NCI-H187 (cell line): ENCODE measurements around the gene FHIP1A.

Experiments used
- DNase-seq, 2 experiments: peaks; one replicate each; lab custom pipeline; 2025; lab: John Stamatoyannopoulos, UW

FHIP1A gene

DNA sequence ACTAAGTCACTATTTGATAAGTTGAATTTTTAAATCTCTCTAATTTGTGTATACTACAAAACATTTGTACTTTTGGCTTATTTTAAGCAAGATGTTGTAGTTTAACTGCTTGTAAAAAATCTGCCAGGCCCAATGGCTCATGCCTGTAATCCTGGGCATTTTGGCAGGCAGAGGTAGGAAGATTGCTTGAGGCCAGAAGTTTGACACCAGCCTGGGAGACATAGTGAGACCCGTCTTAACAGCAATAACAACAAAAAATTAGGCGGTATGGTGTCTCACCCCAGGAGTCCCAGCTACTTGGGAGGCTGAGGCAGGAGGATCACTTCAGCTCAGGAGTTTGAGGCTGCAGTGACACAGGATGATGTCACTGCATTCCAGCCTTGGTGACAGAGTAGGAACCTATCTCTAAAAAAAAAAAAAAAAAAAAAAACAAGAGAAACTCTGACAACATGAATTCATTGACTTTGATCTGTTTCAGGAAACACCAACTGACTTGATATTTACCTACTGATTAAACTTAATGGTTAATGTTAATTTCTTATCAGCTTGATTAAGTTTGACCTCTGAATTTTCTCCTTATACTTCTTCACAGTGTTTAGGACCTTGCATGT is 8.9 kb downstream of the FHIP1A start:
- no peak for DNase-seq

DNA sequence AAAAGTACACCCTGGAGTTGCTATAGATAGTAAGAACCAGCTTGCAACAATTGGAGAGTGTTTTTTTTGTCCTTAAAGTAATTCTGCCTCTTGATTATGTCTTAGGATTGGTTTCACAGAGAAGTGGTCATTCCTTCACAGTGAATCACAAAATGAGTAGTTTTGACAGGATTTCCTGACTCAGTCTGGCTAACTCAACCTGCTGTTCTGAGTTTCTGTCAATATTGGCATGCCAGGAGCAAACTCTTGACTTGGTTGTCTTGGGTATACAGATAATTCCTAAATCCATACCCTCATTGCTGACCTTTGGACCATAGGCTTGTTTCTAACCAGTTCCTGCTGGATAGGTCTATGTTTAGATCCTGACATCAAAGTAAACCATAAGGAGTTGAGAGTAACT is 9.4 kb downstream of the FHIP1A start:
- no peak for DNase-seq

DNA sequence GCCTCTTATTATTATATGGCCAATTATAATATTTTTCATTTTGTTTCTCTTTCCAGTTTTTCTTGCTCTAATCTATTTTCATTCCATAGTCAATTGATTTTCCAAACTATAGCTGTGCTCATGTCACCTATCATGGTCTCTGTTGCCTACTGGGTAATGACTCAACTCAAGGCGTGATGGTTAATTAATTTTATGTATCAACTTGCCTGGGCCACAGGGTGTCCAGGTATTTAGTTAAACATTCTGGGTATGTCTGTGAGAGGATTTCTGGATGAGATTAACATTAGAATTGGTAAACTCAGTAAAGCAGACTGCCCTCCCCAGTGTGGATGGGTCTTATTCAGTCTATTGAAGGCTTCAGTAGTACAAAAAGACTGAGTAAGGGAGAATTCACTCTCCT is 9.9 kb downstream of the FHIP1A start:
- DNase-seq: no peak

DNA sequence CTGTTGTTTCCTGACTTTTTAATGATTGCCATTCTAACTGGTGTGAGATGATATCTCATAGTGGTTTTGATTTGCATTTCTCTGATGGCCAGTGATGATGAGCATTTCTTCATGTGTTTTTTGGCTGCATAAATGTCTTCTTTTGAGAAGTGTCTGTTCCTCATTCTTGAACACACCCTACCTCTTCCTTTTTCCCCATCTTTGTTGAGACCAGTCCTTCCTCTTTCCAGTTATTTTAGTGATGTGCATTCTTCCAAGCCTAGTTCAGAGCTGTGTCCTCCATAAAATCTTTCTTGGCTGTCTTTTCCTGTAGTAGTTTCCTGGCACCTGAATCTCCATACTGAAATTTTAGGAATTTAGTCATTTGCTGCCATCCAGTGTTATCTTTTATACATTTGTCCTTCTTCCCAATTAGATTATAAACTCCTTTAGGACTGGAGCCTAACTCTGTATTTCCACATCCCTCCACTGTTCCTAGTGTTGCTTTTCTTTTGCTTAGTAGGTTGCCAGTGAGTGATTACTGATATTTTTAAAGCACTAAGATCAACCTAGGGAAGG is 11.4 kb downstream of the FHIP1A start:
- no peak for DNase-seq

DNA sequence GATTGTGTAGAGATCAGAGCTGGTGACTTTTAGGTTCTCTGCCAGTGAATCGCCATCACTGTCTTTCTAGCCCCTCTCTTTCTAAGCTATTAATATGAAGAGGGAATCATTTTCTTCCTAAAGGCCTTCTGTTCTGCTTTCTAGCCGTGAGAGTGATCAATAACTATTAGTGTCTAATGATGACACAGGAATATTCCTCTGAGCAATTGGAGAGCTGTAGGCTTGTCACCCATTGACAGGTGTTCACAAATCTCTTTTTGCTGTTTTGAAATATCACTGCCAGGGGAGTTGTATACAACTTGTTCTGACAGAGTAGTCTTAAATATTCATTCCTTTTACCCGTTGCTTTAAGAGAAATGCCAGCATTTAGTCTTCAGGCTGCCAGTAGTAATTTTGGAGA is 13.9 kb downstream of the FHIP1A start:
- no peak for DNase-seq

DNA sequence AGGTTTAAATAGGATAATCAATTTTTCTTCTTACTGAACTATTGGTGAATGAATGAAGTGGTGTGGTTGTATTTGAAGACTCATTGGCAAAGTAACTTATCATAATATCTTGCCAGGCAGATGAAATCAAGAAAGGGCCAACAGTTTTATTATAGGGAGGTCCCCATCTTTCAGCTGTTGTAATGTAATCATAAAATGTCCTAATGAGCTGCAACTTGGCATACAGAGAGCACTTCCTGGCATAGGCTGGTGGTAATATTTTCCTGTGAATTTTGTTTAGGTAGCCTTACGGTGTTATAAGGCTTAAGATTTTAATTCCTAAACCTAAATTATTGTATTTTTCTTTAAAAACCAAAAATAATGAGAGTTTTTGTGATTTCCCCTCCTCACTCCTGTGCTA is 17.5 kb downstream of the FHIP1A start:
- no peak for DNase-seq

DNA sequence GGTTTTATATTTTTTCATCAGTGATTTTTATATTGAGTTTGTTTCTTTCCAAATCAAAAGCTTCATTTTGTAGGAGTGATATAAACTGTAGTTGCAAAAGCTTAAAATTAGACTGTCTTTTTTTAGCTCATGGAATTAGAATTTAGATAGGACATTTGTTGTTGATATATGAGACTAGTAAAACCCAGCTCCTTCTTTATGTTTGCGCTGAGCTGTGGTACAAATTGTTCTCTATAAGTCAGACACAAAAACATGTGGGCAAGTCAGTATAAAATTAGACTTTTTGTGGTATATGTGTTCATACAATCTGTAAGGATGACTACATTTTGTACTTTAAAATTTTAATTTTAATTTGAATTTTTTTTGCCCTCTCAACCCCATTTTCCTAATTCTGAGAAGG is 18.3 kb downstream of the FHIP1A start:
- DNase-seq: no peak

DNA sequence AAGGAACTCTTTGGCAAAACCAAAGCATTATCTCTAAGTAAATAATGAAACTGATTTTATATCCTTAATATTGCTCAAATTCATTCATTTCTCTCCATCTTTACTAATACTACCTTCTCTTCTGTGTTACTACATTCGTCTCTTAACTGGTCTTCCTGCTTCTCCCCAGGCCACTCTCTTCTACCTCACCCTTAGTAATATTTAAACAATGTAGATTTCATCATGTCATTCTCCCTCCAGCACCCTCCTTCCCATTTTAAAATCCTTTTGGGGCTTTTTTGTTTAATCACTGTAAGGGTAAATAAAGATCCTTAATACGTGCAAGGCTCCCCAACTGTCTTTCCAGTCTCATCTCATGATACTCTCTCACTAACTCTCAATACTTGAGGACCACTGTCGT is 19.4 kb downstream of the FHIP1A start:
- DNase-seq: no peak

DNA sequence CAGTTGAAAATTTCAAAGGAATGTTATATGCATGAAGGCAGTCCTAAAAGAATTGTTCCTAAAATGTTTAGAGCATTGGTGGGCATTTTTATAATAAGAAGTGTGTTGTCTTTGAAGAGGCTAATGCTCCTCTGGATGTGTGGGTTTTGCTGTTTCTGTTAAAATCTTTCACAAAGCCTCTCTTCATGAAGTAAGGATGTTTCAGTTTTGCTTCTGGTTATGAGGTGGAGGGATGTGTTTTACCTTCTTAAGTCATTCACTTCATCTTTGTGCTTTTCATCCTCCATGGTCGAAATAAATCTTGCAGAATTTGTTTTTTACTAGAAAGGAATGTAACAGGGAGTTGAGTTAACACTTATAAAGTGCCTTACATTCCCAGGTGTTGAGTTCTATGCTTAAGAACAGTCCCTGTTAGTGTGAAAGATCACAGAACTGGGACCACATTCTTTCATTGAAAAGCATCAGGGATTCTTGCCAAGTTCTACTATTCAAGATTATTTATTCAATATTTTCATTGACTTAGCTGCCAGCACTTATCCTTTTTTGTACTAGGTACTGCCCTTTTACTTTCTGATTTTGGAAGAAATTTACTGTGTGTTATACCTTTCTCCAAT is 21.1 kb downstream of the FHIP1A start:
- DNase-seq: no peak

DNA sequence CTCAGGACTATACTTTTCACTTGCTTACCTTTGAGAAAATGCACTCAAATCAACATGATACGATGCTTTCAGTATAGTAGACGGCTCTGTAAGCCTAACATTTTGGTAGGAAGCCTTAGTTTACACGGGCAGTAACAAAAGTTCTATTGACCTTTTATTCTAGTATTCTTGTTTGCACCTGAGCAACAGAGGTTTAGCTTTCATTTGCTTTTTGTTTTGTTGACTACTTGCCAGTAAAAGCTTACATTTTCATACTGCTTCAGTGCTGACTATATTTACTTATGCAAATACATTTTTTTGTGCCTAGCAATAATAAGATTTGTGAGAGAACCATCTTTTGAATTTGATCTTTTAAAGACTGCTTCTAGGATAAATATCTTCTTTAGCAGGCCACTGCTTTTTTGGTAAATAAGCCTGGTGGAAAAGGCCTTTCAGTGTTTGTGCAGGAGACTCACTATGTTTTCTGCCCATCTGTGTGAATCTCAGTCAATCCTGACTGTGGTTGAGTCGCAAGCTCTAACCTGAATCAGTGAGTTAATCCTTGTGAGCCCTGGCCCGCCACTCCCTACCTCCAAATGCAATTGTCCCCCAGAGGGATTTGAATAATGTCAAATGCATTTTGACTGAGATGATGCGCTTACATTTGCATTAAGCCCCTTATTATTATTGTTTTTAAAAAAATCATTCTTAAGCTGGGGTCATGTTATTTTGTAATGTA is 21.9 kb downstream of the FHIP1A start:
- no peak for DNase-seq

DNA sequence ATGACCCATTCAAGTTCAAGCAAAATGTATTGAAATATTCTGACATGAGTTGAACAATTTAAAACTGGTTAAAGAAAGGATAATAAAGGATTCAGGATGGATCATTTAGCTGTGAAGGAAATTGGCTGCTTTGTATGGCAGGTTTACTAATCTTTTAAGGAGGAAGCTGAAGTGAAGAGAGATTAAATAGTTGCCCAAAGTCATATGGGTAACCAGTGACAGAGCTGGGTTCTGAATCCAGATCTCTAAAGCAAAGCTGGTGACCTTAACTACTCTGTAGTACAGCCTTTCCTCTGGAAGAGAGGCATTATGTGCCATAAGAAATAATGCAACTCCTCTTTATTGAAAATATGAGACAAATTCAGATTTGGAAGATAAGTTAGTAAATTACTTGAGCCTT is 22.8 kb downstream of the FHIP1A start:
- no peak for DNase-seq

DNA sequence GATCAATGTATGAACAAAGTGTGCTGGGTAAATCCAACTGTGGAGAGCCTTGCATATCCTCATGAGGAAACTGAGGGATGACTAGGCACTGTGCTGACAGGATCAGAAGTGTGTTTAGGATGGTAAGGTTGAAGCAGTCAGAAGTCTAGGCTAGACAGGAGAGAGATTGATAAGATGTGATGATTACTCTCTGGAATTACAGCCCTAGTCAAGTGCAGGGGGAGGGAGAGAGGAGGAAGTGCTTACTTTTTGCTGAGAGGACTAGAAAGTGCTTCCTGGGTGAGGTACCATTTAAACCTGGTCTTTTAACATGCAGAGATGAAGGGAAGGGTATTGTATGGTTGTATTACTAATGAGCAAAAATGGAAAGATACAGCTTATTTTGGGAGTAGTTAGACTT is 23.7 kb downstream of the FHIP1A start:
- no peak for DNase-seq

DNA sequence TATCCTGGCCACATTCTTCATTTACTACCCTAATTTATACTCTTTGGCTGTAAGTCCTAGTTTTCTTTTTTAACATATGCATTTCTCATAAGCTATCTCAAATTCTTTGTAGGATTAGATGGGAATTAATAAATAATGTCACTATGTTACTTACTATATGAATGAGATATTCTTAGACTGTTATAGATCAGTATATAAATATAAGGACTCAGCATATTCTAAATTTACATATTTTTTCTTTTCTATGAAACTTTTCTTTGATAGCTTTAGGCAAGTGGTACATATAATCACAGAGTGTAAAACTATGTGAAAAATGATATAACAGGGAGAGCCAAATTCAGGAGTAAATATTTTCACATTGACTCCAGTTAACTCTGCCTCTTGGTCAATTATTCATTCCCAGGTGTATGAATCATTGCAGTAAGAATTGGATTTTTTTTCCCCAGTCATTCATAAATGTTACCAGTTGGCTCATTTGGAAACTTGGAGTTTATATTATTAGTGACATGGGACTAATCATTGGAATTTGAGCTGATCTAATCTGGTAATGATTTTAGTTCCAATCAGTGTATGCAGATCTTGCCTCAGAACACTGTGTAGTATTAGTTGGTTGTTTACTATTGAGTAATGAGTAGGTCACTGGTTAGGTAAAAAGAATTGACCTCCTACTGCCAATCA is 25.3 kb downstream of the FHIP1A start:
- DNase-seq: no peak

DNA sequence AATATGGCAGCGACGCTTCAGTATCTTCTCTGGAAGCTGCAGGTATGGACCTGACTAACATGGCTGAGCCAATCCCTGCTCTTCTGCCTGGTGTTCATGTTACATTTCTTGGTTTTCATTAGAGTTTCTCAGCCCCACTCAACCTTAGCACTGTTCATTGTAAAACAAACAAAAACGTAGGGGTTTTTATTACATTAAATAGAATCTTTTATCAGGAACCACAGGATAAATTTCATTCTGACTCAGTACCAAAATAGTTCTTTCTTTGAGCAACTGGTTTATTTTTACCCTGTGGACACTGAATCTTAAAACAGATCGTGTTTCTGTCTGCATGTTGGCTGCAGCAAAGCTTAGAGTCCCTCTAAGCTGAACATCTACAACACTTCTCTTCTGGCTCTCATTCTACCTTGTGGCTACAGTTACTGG is 27.1 kb downstream of the FHIP1A start:
- no peak for DNase-seq

DNA sequence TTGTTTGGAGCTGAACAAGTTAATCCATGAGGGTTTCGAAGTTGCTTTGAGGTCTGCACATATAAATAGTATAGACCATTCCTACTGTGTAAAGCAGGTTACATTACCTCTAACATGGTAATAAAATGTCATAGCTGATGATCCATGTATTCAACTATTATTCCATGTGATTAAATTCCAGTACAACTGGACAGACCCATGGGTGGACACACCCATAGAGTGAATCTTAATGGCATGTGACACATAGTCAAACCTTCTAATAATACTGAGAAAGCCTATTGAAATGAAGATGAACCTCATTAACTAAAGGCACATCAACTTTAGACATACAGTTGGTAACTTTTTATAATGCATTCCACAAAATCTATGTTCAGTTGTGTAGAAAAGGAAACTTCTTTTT is 28.5 kb downstream of the FHIP1A start:
- DNase-seq: no peak

DNA sequence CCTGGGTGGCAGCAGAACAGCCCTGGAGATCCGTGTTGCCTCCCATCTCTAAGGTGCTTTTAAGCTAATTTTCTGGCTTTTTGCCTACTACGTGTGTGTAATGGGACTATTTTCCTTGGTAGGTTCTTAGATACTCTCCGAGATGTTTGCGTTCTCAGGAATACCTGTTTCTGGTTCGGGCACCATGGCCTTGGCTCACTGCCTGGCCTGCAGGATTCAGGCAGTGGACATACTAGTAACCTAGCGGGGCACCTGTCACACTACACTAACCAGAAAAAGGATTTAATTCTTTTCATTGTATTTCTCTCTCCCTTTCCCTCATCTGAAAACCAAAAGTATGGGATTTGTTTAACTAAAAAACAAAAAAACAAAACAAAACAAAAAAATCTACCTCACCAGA is 29.2 kb downstream of the FHIP1A start:
- DNase-seq: no peak

DNA sequence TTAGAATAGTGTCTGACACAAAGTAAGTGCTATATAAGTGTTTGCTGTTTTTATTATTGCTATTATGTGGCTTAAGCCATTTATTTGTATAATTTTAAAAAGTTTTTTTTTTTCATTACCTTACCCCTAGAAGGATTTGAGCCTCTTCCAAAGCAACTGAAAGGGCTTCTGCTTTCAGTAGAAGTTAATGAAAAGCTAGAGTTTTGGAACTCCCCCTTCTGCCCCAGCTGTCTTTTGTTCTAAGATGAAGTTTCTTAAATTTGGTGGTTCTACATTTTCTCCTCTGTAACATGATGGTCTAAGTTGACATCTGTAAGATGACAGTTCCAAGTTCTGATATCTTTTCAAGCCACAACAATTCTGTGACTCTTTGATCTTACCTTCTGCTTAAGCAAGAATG is 30.3 kb downstream of the FHIP1A start:
- DNase-seq: no peak

DNA sequence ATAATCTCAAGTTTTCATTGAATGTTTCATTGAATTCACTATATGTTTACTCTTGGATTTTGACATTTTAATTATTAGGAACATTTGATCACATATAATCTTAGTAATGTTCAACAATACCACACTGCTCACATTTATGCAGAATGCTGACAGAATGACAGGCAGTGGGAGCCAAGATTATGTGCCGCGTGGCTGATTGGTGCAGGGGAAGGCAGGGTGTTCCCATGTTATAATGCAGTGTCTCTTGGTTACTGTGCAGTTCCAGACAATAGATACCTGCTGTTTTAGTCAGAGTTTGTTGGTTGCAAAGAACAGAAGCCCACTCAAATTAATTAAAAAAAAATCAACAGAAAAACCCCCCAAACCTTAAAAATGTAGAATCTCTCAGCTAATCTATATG is 33.0 kb downstream of the FHIP1A start:
- no peak for DNase-seq

DNA sequence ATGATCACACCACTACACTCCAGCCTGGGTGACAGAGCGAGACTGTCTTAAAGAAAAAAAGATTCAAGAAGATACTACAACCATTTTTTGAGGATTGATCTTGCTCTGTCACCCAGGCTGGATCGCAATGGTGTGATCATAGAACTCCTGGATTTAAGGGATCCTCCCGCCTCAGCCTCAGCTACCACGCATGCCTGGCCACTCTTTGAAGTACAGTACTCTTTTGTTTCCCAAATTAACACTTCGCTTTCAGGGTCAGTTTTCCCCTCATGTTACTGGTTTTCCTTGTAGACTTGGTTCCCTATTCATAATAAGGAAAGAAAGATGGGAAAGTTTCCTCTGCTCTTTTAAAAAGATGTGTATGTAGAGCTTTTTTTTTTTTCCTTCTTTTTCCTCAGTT is 34.3 kb downstream of the FHIP1A start:
- no peak for DNase-seq

DNA sequence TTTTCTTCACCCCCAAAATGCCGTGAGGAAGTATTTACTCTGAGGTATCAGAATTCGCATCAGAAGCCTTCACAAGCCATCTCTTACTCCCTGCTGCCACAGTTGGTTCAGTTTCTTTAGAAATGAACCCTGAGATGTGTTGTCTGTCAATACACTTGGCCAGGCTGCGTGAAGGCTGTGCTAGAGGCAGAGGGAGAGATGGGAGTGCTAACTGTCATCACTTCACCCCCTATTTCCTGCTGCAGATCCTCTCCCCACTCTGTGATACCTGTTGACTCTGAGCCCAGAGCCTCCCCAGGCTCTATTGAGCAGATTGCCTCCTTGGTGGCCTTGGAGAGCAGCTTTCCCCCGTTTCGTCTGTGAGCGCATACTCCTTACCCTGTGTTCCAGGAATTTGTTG is 34.8 kb downstream of the FHIP1A start:
- no peak for DNase-seq

DNA sequence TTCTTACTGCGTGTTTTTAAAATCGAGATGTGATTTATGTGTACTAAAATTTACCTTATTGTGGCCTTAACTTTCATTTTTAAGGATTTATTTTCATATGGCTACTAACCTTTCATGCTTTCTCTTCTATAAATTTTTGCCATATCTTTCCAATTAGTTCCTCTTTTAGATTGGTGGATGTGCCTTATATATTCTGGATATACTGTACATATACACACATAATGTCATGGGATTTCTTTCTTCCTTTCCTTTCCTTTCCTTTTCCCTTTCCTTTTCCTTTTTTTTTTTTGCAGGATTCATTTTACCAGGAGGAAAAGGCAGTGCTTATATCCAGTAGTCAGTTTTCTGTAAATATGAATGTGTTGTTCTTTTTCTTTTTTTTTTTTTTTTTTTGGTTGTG is 37.2 kb downstream of the FHIP1A start:
- no peak for DNase-seq

DNA sequence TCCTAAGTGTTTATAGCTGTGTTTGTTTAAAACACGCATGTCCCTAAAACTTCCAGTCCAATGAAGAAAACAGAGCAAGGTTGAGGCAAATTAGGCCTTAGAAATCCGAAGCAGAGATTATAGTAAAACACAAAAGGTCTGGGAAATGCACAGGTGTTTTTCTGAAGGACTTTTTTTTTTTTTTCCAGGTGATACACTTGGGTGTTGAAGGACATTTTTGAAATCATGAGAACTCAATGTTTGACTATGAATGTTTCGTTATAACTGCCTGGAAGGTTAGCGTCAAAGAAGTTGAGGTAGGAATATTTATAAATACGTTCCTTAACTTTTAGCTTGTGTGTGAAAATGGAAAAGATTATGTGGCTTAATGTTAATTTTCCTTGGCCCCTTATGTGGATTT is 45.5 kb downstream of the FHIP1A start:
- DNase-seq: no peak

DNA sequence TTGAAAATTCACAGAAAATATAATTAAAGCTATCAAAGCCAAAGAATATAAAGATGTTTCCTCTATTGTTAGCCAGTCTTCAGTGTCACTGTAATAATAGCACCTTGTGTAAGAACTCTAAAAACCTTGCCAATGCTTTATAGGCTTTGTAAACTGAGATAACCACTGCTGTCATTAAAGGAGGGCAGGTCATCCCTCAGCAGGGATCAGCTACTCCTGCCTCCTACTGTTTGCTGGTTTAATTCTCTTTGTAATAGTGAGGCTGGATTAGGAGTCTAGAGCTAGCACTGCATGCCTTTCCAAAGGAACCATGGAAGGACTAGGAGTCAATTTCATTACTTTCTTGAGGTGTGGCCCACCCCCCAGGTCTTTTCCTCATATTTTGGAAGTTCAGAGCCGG is 46.2 kb downstream of the FHIP1A start:
- DNase-seq: no peak
